HG02973 (cell line): Measurements from ENCODE around the gene NFIB.
A peak's percentile ranks its signal among the peaks of the same experiment; 100 is the strongest.

Source experiments
- ATAC-seq: cut with Tn5 transposase; IDR thresholded peaks from one replicate; pipeline ENCODE4 v1.9.1; 2021; ENCODE audit warnings: moderate library complexity; ENCODE audit not compliant: unreplicated experiment

The NFIB gene

GRCh38 chr9:14345354-14346230, 31.7 kb upstream of the NFIB start:
- ATAC-seq = no peak

- no peak for ATAC-seq
These were observed 31.0 kb upstream of the NFIB start for GRCh38 chr9:14344941-14345353.

- no peak for ATAC-seq
These were observed 30.1 kb upstream of the NFIB start for GRCh38 chr9:14344053-14344524.

- ATAC-seq = no peak
These were observed 29.5 kb upstream of the NFIB start for GRCh38 chr9:14343261-14344031.

GRCh38 chr9:14342736-14343135, 28.8 kb upstream of the NFIB start:
- no peak for ATAC-seq

- ATAC-seq = no peak
These were observed 27.6 kb upstream of the NFIB start for GRCh38 chr9:14341437-14342122.

- ATAC-seq = no peak
These were observed 27.1 kb upstream of the NFIB start for GRCh38 chr9:14340994-14341393.

GRCh38 chr9:14340219-14340873, 26.4 kb upstream of the NFIB start:
- no peak for ATAC-seq

- ATAC-seq = no peak
These were observed 25.8 kb upstream of the NFIB start for GRCh38 chr9:14339746-14340145.

- ATAC-seq = no peak
These were observed 23.7 kb upstream of the NFIB start for GRCh38 chr9:14337615-14338014.

- ATAC-seq = no peak
These were observed 22.3 kb upstream of the NFIB start for GRCh38 chr9:14336244-14336643.

- no peak for ATAC-seq
These were observed 17.2 kb upstream of the NFIB start for GRCh38 chr9:14331120-14331519.

- no peak for ATAC-seq
These were observed 13.1 kb upstream of the NFIB start for GRCh38 chr9:14327036-14327435.

- ATAC-seq = no peak
These were observed 12.4 kb upstream of the NFIB start for GRCh38 chr9:14326264-14326826.

- no peak for ATAC-seq
These were observed 11.2 kb upstream of the NFIB start for GRCh38 chr9:14325147-14325546.

- no peak for ATAC-seq
These were observed 10.2 kb upstream of the NFIB start for GRCh38 chr9:14323985-14324650.

GRCh38 chr9:14323083-14323971, 9.4 kb upstream of the NFIB start:
- ATAC-seq = no peak

GRCh38 chr9:14322211-14323082, 8.5 kb upstream of the NFIB start:
- ATAC-seq = peak; percentile 89
